ENCODE measurements around the gene FGF6.

The FGF6 gene

GRCh38 chr12:4446335-4446734, 720 bp upstream of the FGF6 start:
- DNase-seq = no peak

- DNase-seq = no peak
Observed at GRCh38 chr12:4444031-4444430, 1.6 kb downstream of the FGF6 start.

GRCh38 chr12:4443616-4444015, 2.0 kb downstream of the FGF6 start:
- DNase-seq = no peak

DNA sequence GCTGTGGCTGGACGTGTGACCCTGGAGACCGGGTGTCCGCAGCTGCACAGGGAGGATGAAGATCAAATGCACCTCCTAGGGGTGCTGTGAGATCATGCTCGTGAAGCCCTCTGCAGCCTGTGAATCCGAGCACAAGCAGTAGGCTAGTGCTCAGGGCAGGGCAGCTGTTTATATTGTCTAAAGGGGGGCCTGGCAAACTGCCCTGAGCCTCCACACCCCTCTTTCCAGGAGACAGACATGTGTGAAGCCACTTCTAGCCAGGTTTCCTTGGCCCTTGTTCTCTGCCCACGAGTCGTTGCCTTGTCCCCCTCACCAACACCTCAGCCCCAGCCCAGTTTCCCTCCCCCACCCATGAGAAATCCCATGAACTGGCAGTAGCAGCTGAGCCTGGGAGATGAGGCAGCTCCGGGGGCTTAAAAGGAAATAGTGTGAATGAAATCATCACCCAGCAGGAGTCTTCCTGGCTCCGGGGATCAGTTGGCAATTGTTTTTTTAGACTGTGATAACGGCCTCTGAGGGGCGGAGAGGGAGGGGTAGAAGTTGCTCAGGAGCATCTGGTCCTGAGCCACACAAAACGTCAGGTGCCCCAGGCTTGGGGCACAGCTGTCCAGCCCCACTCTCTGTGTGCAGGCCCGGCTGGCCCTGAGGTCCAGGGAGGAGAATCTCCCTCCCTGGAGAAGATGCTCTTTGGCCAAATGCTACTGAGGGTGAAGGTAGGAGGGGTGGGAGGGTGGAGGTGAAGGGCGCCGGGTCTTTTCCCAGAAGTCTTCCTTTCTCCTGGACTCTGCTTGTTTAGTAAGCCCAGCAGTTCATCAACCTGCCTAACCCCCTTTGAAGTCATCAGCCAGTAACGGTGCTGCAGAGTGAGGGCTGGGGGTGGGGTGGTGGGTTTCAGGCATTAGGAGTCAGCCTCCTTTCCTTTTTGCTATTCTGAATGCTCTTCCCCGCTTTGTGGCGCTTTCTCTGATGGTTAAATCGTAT, 4.0 kb downstream of the FGF6 start:
- DNase-seq = no peak

DNA sequence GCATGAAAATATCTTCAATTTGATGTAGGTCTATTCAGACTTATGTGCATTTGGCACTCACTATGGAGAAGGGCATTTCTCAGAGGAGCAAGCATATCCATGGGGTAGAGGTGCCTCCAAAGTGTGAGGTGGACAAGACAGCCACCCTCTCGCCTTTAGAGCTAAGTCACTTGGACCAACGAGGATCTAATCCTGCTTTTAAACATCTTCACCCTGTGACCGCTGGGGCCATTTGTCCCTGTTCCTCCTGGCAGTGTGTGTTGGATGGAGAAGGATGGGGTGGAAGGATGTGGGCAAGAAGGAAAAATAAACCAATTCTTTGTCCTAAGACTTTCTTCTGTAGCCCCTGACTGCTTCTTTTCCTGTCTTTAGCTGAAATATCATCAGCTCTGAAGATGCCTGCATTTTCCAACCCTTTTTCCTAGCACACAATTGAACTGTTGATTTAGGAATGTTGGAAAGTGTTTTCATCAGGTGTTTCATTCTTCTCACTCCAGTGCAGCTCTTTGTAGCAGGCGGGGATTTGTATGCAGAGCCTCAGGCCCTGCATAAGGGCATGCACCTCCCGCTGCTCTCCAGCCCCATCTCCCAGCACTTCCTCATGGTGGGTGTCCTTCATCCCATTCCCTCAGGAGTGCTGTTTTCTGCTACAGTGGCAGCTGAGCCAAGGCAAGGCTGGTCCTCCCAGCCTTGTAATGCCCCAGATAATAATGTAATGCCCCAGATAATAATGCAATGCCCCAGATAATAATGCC, 5.3 kb downstream of the FGF6 start:
- no peak for DNase-seq

GRCh38 chr12:4439736-4440135, 5.9 kb downstream of the FGF6 start:
- DNase-seq = no peak

GRCh38 chr12:4438834-4439596, 6.6 kb downstream of the FGF6 start:
- DNase-seq = no peak

- DNase-seq = no peak
Observed at GRCh38 chr12:4435537-4435936, 10.1 kb downstream of the FGF6 start.

DNA sequence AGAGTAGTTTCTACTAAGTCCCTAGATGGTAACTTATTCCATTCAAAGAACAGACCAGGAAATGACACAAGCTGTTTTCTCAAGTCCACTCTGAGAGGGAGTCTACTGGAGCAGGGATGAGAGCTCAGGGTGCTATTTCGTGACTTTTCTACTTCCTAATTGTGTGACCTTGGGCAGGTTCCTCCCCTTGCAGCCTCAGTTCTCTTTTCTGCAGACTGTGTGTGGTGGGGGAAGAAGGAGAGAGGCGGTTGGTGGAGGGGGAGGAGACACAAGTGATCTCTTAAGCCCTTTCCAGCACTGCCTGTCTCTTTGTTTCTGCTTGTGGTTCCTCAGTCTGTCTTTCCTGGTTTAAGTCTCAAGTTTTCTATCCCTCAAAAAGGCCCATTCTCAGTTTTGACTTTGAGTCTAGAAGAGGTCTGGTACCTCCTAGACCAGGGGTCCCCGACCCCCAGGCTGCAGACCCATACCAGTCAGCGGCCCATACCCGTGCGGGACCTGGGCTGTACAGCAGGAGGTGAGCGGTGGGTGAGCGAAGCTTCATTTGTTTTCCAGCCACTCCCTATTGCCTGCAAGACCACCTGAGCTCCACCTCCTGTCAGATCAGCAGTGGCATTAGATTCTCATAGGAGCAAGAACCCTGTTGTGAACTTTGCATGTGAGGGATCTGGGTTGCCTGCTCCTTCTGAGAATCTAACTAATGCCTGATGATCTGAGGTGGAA, 10.7 kb downstream of the FGF6 start:
- DNase-seq = no peak

DNA sequence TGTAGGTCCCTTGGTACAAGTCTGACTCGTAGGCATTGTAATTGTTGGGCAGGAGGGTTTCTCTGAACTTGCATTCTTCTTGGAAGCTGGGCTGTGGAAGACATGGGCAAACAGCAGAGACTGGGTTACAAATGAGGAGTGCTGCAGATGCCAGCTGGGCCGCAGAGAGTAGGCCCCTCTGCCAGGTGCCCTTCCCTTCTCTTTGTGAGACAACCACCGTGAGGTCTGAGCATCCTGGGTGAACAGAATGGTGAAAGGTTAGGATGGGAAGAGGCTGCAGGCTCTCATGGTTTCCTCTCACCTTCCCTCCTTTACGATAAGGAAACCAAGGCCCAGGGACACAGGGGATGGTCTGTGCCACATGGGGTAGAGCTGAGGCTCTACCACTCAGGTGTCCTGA, 11.3 kb downstream of the FGF6 start:
- no peak for DNase-seq

- no peak for DNase-seq
Observed at GRCh38 chr12:4433745-4434058, 11.9 kb downstream of the FGF6 start.

DNA sequence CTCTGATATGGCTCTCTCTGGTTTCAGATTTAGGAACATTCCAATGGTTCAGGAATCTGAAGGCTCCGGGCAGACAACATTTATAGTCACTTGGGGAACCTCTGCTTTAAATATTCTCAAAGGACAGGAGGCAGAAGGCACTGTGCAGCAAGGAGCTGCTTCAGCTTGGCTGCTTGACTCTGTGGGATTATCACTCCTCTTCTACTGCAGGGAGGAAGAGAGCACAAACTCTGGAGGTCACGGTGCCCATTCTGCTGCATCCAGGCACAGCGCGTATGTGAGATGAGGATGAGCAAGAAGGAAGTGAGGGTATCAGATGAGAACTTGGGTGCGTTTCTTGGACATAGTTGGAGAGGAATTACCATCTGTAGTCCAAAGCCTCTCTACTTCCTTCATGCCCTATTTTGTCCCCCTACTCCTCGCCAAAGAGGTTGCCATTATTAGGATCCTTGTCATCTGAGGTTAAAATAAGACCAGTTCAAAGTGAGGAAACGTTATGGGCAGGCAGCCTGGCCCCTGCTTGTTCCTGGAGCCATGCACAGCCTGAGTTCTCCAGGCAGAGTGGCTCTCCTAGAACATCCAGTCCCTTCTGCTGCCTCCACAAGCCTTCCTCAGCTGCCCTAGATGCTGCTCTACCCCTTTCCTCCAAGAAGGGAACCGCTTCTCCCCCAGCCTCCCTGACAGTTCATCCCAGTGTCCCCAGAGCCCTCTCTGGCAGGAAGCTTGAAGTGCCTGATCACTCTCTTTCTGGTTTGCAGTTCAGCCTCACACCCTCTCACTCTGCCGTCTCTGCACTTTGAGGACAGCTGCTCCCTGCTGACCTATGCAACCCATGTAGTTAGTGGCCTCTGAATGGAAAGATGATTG, 12.5 kb downstream of the FGF6 start:
- DNase-seq = no peak

DNA sequence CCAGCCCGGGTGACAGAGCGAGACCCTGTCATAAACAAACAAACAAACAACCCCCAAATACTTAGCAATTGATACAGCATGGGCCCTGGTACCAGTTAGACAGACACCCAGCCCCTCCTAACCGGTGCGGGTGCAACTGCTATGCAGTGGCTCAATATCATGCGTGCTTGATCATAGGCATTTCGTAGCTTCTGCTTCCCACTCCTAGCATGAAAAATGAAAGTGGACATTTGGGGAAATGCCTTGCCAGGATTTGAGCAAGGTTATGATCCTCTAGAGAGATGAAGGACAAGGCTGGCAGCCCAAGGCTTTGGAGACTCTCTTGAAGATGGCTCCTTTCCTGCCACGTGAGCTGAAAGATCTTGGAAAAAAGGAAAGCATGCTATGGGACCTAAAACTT, 13.7 kb downstream of the FGF6 start:
- DNase-seq = no peak

DNA sequence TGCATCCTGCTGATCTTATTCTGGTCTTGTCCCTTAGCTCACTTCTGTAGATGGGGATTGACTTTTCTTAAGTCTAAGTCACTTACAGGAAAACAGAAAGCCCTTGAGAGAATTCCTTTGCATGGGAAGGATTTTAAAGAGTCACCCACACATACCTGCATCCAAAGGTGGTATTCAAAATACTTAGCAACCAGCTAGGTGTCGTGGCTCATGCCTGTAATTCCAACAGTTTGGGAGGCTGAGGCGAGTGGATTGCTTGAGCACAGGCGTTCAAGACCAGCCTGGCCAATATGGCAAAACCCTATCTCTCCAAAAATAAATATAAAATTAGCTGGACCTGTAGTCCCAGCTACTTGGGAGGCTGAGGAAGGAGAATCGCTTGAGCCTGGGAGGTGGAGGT, 14.2 kb downstream of the FGF6 start:
- no peak for DNase-seq

DNA sequence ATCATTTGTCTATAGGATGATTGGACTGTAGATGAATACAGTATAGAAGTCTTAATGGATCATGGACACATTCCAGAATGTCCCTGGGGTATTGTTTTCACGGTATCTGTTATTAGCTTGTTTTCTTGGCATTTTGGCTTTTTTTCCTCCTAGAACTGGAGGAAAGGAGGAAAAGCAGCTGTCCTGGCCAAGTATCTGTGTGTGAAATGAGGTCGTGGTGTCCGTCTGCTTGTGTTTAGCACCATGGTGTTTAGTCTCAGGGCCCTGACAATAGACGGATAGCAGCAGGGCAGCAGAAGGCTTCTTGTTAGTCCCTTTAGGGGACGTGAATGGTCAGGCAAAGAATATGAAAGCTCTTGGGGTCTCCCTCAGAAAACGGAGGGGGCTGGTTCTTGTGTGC, 21.2 kb downstream of the FGF6 start:
- DNase-seq = no peak

DNA sequence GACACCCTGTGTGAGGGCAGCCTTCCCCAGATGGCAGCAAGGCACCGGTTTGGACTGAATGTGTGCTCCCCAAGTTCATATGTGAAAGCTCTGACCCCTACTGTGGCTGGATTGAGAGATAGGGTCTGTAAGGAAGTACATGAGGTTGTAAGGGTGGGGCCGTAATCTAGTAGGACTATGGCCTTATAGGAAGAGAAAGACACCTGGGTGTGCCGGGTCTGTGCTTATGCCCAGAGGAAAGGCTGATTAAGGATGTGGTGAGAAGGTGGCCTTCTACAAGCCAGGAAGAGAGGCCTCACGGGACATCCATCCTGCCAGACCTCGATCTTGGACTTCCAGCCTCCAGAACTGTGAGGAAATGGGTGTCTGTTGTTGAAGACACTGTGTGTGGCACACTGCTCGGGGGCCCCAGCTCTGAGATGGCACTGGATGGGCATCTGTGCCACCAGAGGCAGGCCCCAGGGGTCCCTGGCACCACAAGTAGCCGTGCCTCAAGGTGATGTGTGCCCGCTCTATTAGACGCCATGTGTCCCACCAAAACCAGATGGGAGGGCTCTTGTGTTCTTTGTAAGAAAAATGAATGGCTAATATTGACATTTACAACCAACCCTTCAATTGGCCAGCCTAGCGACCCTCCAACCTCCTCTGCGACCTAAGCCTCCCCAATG, 22.0 kb downstream of the FGF6 start:
- DNase-seq = no peak

- DNase-seq = no peak
Observed at GRCh38 chr12:4422985-4423384, 22.6 kb downstream of the FGF6 start.

DNA sequence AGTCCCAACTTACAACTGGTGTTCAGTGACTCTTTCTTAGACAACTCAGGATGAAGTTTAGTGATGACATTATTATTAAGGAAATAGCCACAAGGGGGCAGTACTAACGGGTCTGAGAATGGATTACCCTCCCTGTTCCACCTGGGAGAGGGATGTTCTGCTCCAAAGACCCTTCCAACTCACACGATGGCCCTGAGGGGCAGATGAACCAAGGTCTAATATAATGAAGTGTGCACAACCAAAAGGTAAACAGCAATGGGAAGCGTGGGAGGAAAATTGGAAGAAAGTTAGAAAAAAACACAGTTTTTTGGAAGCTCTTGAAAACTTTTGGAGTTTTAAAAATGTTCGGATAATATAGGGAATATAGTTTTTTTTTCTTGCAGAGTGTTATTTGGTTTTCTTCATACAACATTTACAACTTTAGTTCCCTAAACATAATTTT, 24.0 kb downstream of the FGF6 start:
- no peak for DNase-seq

DNA sequence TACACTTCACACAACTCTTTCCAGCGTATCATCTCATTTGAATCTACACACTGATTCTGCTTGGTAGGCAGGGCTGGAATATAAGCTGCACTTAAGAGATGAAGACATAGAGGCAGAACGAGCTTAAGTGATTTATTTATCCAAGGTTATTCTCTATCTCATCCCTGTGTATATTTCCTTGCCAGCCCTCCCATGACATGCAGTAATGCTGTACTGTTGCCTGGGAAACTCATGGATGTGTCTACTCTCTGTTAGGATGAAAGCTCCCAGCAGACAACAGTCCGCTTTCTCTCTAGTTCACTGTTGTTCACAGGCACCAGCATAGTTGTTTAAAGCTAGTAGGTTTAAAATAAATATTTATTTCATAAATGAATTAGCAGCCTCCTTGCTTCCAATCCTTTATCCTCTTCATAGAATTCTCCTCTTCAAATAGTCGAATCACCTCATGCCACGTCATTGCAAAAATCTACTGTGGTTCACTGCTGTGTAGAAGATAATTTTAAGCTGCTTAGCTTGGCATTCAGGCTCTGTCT, 25.4 kb downstream of the FGF6 start:
- no peak for DNase-seq

DNA sequence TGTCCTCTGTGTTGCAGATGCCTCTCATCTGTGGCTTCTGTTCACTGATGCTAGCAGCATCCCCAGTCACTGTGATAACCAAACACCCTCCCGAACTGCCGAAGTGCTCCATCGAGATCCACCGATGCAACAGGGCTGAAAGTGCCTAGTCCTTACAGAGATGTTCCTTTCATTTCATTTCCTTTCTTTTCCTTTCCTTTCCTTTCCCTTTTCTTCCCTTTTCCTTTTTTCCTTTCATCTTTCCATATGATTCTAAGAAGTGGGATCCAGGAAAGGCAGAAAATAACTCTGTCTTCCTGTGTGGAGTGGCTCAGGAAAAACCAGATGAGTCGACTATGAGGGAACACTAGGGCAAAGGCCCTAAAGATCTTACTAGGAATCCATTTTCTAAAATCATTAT, 26.7 kb downstream of the FGF6 start:
- no peak for DNase-seq

- DNase-seq = no peak
Observed at GRCh38 chr12:4417936-4418335, 27.7 kb downstream of the FGF6 start.
